Measurements from ENCODE around the gene MARCHF2.

The MARCHF2 gene

GRCh38 chr19:8459095-8459494, 46.0 kb downstream of the MARCHF2 start:
- POLR2A ChIA-PET = no interaction called here
- no peak for DNase-seq (ENCODE audit: extremely low spot score)
- CTCF ChIA-PET = interaction anchor here (1.2 kb wide), 1 partner anchor 12 kb away, joined by 5 read pairs; no protein-coding TSS in a partner anchor
- no peak for TF ChIP-seq CTCF (IDR thresholded peaks at IDR 0.05; ENCODE audit: control extremely low read depth, extremely low read depth, low read depth, missing control alignments)

GRCh38 chr19:8459520-8460270, 46.6 kb downstream of the MARCHF2 start:
- DNase-seq (ENCODE audit: extremely low spot score) = no peak
- TF ChIP-seq CTCF (IDR thresholded peaks at IDR 0.05; ENCODE audit: control extremely low read depth, extremely low read depth, low read depth, missing control alignments) = no peak
- ChIA-PET POLR2A (interaction anchor here (0.5 kb wide), 1 partner anchor 13 kb away, joined by 3 read pairs; no protein-coding TSS in a partner anchor), CTCF (interaction anchor here (0.7 to 1.2 kb wide), 2 partner anchors 9 to 13 kb away, joined by 3 to 5 read pairs; no protein-coding TSS in a partner anchor)

GRCh38 chr19:8460516-8461298, 47.6 kb downstream of the MARCHF2 start:
- POLR2A ChIA-PET = interaction anchor here (0.5 kb wide), 1 partner anchor 14 kb away, joined by 3 read pairs; no protein-coding TSS in a partner anchor
- TF ChIP-seq CTCF (IDR thresholded peaks at IDR 0.05; ENCODE audit: control extremely low read depth, extremely low read depth, low read depth, missing control alignments) = no peak
- DNase-seq (ENCODE audit: extremely low spot score) = no peak
- CTCF ChIA-PET = no interaction called here

GRCh38 chr19:8461376-8461775, 48.3 kb downstream of the MARCHF2 start:
- ChIA-PET POLR2A (no interaction called here), CTCF (interaction anchor here (1.1 to 1.6 kb wide), 3 partner anchors 8 to 12 kb away, joined by 3 to 8 read pairs (median 3); no protein-coding TSS in a partner anchor)
- DNase-seq (ENCODE audit: extremely low spot score) = no peak
- TF ChIP-seq CTCF (IDR thresholded peaks at IDR 0.05; ENCODE audit: control extremely low read depth, extremely low read depth, low read depth, missing control alignments) = no peak

GRCh38 chr19:8461891-8462290, 48.8 kb downstream of the MARCHF2 start:
- no peak for DNase-seq (ENCODE audit: extremely low spot score)
- POLR2A ChIA-PET = interaction anchor here (0.8 kb wide), 1 partner anchor 13 kb away, joined by 6 read pairs; no protein-coding TSS in a partner anchor
- CTCF ChIA-PET = interaction anchor here (1.1 to 1.6 kb wide), 4 partner anchors 9 to 44 kb away, joined by 3 to 8 read pairs (median 4); no protein-coding TSS in a partner anchor
- TF ChIP-seq CTCF (IDR thresholded peaks at IDR 0.05; ENCODE audit: control extremely low read depth, extremely low read depth, low read depth, missing control alignments) = no peak

- ChIA-PET POLR2A (interaction anchor here (0.8 kb wide), 1 partner anchor 14 kb away, joined by 6 read pairs; no protein-coding TSS in a partner anchor), CTCF (interaction anchor here (1.0 to 1.6 kb wide), 6 partner anchors 9 to 43 kb away, joined by 3 to 8 read pairs (median 4); no protein-coding TSS in a partner anchor)
- no peak for TF ChIP-seq CTCF (IDR thresholded peaks at IDR 0.05; ENCODE audit: control extremely low read depth, extremely low read depth, low read depth, missing control alignments)
- DNase-seq (ENCODE audit: extremely low spot score) = no peak
Measured at GRCh38 chr19:8462571-8462970, 49.5 kb downstream of the MARCHF2 start.
